Neural cell (in vitro differentiated cells): ENCODE results near the gene ADAT3. TPM values are rescaled to one million over a fixed set of nuclear protein-coding genes. Genes with fewer than 3 reads are reported as not detected.

Experiments
- H2AFZ ChIP-seq: fragments of 200-600, 300-800 bp; sonication (generic), shearing (Covaris generic); 2 replicates; pipeline ENCODE4 v1.6.0; 2014; ENCODE audit warnings: low read depth, mild to moderate bottlenecking, antibody characterized with exemption, low read length, moderate library complexity
- H3F3A ChIP-seq: fragments of 200-600 bp; shearing (Covaris generic); 2 replicates; pipeline ENCODE4 v1.6.1; 2016; ENCODE audit warnings: mild to moderate bottlenecking, moderate library complexity, mixed read lengths, antibody characterized with exemption, low read length; ENCODE audit not compliant: insufficient read depth, poor library complexity, severe bottlenecking
- H3K27ac ChIP-seq: fragments of 200-600, 300-800 bp; sonication (generic), shearing (Covaris generic); 2 replicates; pipeline ENCODE4 v1.5.1; 2014; ENCODE audit warnings: mild to moderate bottlenecking, low read length, moderate library complexity
- H3K27me3 ChIP-seq: fragments of 300-800, 200-600 bp; sonication (generic), shearing (Covaris generic); 2 replicates; pipeline ENCODE4 v1.6.0; 2014; ENCODE audit warnings: mild to moderate bottlenecking, low read depth, low read length, moderate library complexity; ENCODE audit not compliant: insufficient read depth
- H3K36me3 ChIP-seq: fragments of 300-800, 200-600 bp; sonication (generic), shearing (Covaris generic); 2 replicates; pipeline ENCODE4 v1.5.1; 2014; ENCODE audit warnings: mild to moderate bottlenecking, antibody characterized with exemption, low read length, moderate library complexity; ENCODE audit not compliant: insufficient read depth
- H3K4me2 ChIP-seq: fragments of 300-800, 200-600 bp; sonication (generic), shearing (Covaris generic); 2 replicates; pipeline ENCODE4 v1.6.0; 2014; ENCODE audit warnings: mild to moderate bottlenecking, low read length
- H3K4me3 ChIP-seq: fragments of 300-800, 200-600 bp; sonication (generic), shearing (Covaris generic); 2 replicates; pipeline ENCODE4 v1.5.1; 2014; ENCODE audit warnings: mild to moderate bottlenecking, low read length, moderate library complexity
- H3K79me2 ChIP-seq: fragments of 200-600 bp; shearing (Covaris generic); replicated peaks from 2 replicates; pipeline ENCODE4 v1.6.0; 2014; ENCODE audit warnings: mild to moderate bottlenecking, low read length, moderate library complexity; ENCODE audit not compliant: insufficient read depth
- H3K9ac ChIP-seq: fragments of 300-800, 200-600 bp; sonication (generic), shearing (Covaris generic); 2 replicates; pipeline ENCODE4 v1.6.1; 2016; ENCODE audit warnings: mild to moderate bottlenecking, low read length, mixed read lengths
- H3K9me2 ChIP-seq: fragments of 200-600 bp; shearing (Covaris generic); 2 replicates; pipeline ENCODE4 v1.6.1; 2016; ENCODE audit warnings: mild to moderate bottlenecking, low read length, mixed read lengths; ENCODE audit not compliant: insufficient read depth
- H3K9me3 ChIP-seq: fragments of 200-600, 300-800 bp; sonication (generic), shearing (Covaris generic); 2 replicates; pipeline ENCODE4 v1.6.1; 2016; ENCODE audit warnings: mild to moderate bottlenecking, mixed run types, low read length, moderate library complexity, mixed read lengths
- H4K20me1 ChIP-seq: fragments of 200-600 bp; shearing (Covaris generic); 2 replicates; pipeline ENCODE4 v1.6.1; 2016; ENCODE audit warnings: mild to moderate bottlenecking, mixed run types; ENCODE audit not compliant: insufficient read depth
- CTCF ChIP-seq: fragments of 450-650 bp; IDR thresholded peaks from 2 replicates; pipeline ENCODE4 v1.5.1; 2014; ENCODE audit warnings: antibody characterized with exemption, mild to moderate bottlenecking, moderate library complexity; ENCODE audit not compliant: poor library complexity, severe bottlenecking
- EP300 ChIP-seq: fragments of 450-650 bp; conservative IDR thresholded peaks from 2 replicates; pipeline ENCODE4 v1.6.1; 2014; ENCODE audit warnings: antibody characterized with exemption, mild to moderate bottlenecking, moderate library complexity; ENCODE audit not compliant: poor library complexity, severe bottlenecking
- EZH2 ChIP-seq: fragments of 200-600, 300-800 bp; shearing (Covaris generic), sonication (generic); IDR thresholded peaks from 2 replicates; pipeline ENCODE4 v1.6.1; 2014; ENCODE audit warnings: antibody characterized with exemption, low read length, borderline replicate concordance, mild to moderate bottlenecking; ENCODE audit not compliant: insufficient read depth, poor library complexity, severe bottlenecking
- MXI1 ChIP-seq: fragments of 450-650 bp; conservative IDR thresholded peaks from 2 replicates; pipeline ENCODE4 v1.6.1; 2014; ENCODE audit warnings: antibody characterized with exemption, mild to moderate bottlenecking; ENCODE audit not compliant: poor library complexity, severe bottlenecking
- POLR2AphosphoS5 ChIP-seq: IDR thresholded peaks from 2 replicates; pipeline ENCODE4 v1.6.1; 2012
- RAD21 ChIP-seq: fragments of 450-650 bp; conservative IDR thresholded peaks from 2 replicates; pipeline ENCODE4 v1.6.1; 2014; ENCODE audit warnings: antibody characterized with exemption, mild to moderate bottlenecking, moderate library complexity
- SMC3 ChIP-seq: fragments of 450-650 bp; conservative IDR thresholded peaks from 2 replicates; pipeline ENCODE4 v1.6.1; 2014; ENCODE audit warnings: antibody characterized with exemption, mild to moderate bottlenecking, moderate library complexity; ENCODE audit not compliant: poor library complexity
- TAF1 ChIP-seq: IDR thresholded peaks from 2 replicates; pipeline ENCODE4 v1.6.1; 2012; ENCODE audit warnings: low read depth
- polyA plus RNA-seq: library from polyadenylated mRNA; depleted of rRNA; stranded (reverse); fragments of >200 nt; gene quantifications from 2 replicates; pipeline ENCODE4 v1.2.3, GENCODE V29; 2014
- TF ChIP-seq, protein P1 (sequence below): IDR thresholded peaks from 2 replicates; pipeline ENCODE4 v1.6.1; 2012; ENCODE audit warnings: borderline replicate concordance

Gene ADAT3
- polyA plus RNA-seq, 1 donor from 2014 or later = 1.6 TPM

GRCh38 chr19:1901940-1902404, 3.2 kb upstream of the ADAT3 start:
- Histone ChIP-seq H3K9me2 (no peaks in the 10 kb centered on the region), H2AFZ (no peak overlapping the region), H3K79me2 (peaks cover 7% of the 10 kb centered on the region), H3F3A (no peaks in the 10 kb centered on the region), H4K20me1 (no peaks in the 10 kb centered on the region), H3K36me3 (no peaks in the 10 kb centered on the region), H3K27me3 (no peaks in the 10 kb centered on the region), H3K4me2 (no peak overlapping the region), H3K27ac (no peak overlapping the region), H3K9me3 (no peaks in the 10 kb centered on the region), H3K9ac (no peak overlapping the region), H3K4me3 (no peak overlapping the region)
- no peak for TF ChIP-seq SMC3
- no peak for TF ChIP-seq TAF1
- TF ChIP-seq EP300 = no peak
- TF ChIP-seq POLR2AphosphoS5 = no peak
- no peak for TF ChIP-seq CTCF
- TF ChIP-seq RAD21 = no peak
- TF ChIP-seq EZH2 = no peak
- no peak for TF ChIP-seq MXI1
- TF ChIP-seq, protein P1, sequence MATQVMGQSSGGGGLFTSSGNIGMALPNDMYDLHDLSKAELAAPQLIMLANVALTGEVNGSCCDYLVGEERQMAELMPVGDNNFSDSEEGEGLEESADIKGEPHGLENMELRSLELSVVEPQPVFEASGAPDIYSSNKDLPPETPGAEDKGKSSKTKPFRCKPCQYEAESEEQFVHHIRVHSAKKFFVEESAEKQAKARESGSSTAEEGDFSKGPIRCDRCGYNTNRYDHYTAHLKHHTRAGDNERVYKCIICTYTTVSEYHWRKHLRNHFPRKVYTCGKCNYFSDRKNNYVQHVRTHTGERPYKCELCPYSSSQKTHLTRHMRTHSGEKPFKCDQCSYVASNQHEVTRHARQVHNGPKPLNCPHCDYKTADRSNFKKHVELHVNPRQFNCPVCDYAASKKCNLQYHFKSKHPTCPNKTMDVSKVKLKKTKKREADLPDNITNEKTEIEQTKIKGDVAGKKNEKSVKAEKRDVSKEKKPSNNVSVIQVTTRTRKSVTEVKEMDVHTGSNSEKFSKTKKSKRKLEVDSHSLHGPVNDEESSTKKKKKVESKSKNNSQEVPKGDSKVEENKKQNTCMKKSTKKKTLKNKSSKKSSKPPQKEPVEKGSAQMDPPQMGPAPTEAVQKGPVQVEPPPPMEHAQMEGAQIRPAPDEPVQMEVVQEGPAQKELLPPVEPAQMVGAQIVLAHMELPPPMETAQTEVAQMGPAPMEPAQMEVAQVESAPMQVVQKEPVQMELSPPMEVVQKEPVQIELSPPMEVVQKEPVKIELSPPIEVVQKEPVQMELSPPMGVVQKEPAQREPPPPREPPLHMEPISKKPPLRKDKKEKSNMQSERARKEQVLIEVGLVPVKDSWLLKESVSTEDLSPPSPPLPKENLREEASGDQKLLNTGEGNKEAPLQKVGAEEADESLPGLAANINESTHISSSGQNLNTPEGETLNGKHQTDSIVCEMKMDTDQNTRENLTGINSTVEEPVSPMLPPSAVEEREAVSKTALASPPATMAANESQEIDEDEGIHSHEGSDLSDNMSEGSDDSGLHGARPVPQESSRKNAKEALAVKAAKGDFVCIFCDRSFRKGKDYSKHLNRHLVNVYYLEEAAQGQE = no peak

DNA sequence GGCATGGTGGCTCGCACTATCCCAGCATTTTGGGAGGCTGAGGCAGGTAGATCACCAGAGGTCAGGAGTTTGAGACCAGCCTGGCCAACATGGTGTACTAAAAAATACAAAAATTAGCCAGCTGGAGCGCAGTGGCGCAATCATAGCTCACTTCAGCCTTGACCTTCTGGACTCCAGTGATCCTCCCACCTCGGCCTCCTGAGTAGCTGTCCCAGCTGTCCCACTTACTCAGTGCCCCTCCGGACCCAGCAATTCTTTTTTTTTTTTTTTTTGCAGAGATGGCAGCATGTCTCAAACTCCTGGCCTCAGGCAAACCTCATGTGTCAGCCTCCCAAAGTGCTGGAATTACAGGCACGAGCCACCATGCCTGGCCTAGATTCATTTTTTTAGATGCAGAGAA, 2.3 kb upstream of the ADAT3 start:
- no peaks in the 10 kb centered on the region for H4K20me1 ChIP-seq
- H3K4me2 ChIP-seq = no peak overlapping the region
- H3F3A ChIP-seq = no peaks in the 10 kb centered on the region
- no peak overlapping the region for H3K27ac ChIP-seq
- H3K4me3 ChIP-seq = no peak overlapping the region
- no peaks in the 10 kb centered on the region for H3K27me3 ChIP-seq
- TF ChIP-seq TAF1 (no peak), EP300 (no peak), POLR2AphosphoS5 (no peak), SMC3 (no peak), EZH2 (no peak)
- TF ChIP-seq, protein P1 = no peak
- no peaks in the 10 kb centered on the region for H3K9me2 ChIP-seq
- no peak overlapping the region for H3K9ac ChIP-seq
- H3K79me2 ChIP-seq = peaks cover 12% of the 10 kb centered on the region
- H3K36me3 ChIP-seq = no peaks in the 10 kb centered on the region
- no peak overlapping the region for H2AFZ ChIP-seq
- no peaks in the 10 kb centered on the region for H3K9me3 ChIP-seq
